Hepatocyte (in vitro differentiated cells): ENCODE data around the gene LHX1. TPM values are rescaled to one million over a fixed set of nuclear protein-coding genes. Genes with fewer than 3 reads are reported as not detected.

ENCODE experiments used
- DNase-seq: peaks from one replicate; pipeline ENCODE4 v3.0.0-alpha.2; 2016; ENCODE audit warnings: low spot score
- H2AFZ ChIP-seq: fragments of 200-600 bp; sonication (generic); 2 replicates; pipeline ENCODE4 v1.6.0; 2016; ENCODE audit warnings: antibody characterized with exemption, mild to moderate bottlenecking
- H3K27ac ChIP-seq: fragments of 200-600 bp; sonication (generic); 2 replicates; pipeline ENCODE4 v1.5.1; 2016; ENCODE audit warnings: mild to moderate bottlenecking
- H3K27me3 ChIP-seq: fragments of 200-600 bp; sonication (generic); 2 replicates; pipeline ENCODE4 v1.6.1; 2016
- H3K36me3 ChIP-seq: fragments of 200-600 bp; sonication (generic); replicated peaks from 2 replicates; pipeline ENCODE4 v1.5.1; 2016; ENCODE audit warnings: low read depth; ENCODE audit not compliant: insufficient read depth
- H3K4me1 ChIP-seq: fragments of 200-600 bp; sonication (generic); 2 replicates; pipeline ENCODE4 v1.5.1; 2016; ENCODE audit warnings: mild to moderate bottlenecking, moderate library complexity; ENCODE audit not compliant: insufficient read depth
- H3K4me2 ChIP-seq: fragments of 200-600 bp; sonication (generic); 2 replicates; pipeline ENCODE4 v1.6.0; 2016
- H3K4me3 ChIP-seq: fragments of 200-600 bp; sonication (generic); 2 replicates; pipeline ENCODE4 v1.5.1; 2016; ENCODE audit warnings: mild to moderate bottlenecking
- H3K79me2 ChIP-seq: fragments of 200-600 bp; sonication (generic); 2 replicates; pipeline ENCODE4 v1.6.0; 2017; ENCODE audit warnings: mild to moderate bottlenecking
- H3K9me2 ChIP-seq: fragments of 200-600 bp; sonication (generic); replicated peaks from 2 replicates; pipeline ENCODE4 v1.6.0; 2017; ENCODE audit warnings: mild to moderate bottlenecking; ENCODE audit not compliant: insufficient read depth
- H3K9me3 ChIP-seq: fragments of 200-600 bp; sonication (generic); 2 replicates; pipeline ENCODE4 v1.5.1; 2016; ENCODE audit warnings: low read depth, mild to moderate bottlenecking
- H4K20me1 ChIP-seq: fragments of 200-600 bp; sonication (generic); 2 replicates; pipeline ENCODE4 v1.6.0; 2016; ENCODE audit warnings: mild to moderate bottlenecking; ENCODE audit not compliant: insufficient read depth, poor library complexity, severe bottlenecking
- EZH2 ChIP-seq: fragments of 200-600 bp; sonication (generic); IDR thresholded peaks from 2 replicates; pipeline ENCODE4 v1.6.1; 2016; ENCODE audit warnings: antibody characterized with exemption, mild to moderate bottlenecking, borderline replicate concordance
- EZH2phosphoT487 ChIP-seq: fragments of 200-600 bp; sonication (generic); IDR thresholded peaks from one replicate; pipeline ENCODE4 v1.6.1; 2018; ENCODE audit warnings: antibody characterized with exemption, mild to moderate bottlenecking, low read depth, moderate library complexity; ENCODE audit not compliant: unreplicated experiment, severe bottlenecking
- WGBS: methylation state at CpG from one replicate; pipeline ENCODE4 v1.1.6; 2016; ENCODE audit warnings: low lambda C conversion rate; ENCODE audit errors: missing lambda C conversion rate; 5-methylcytosine and 5-hydroxymethylcytosine counted together
- polyA plus RNA-seq: library from polyadenylated mRNA; unstranded; fragments of >200 nt; fragmentation: Nextera tagmentation; extraction: Ambion mirVana; gene quantifications from 2 replicates; pipeline ENCODE4 v1.2.1, GENCODE V29; 2016
- total RNA-seq: library from RNA; depleted of rRNA; stranded (reverse); fragments of >200 nt; gene quantifications from 2 replicates; pipeline ENCODE4 v1.2.3, GENCODE V29; 2014
- TF ChIP-seq, protein P1 (sequence below): fragments of 200-600 bp; sonication (generic); IDR thresholded peaks from 2 replicates; pipeline ENCODE4 v1.5.1; 2016; ENCODE audit warnings: antibody characterized with exemption, mild to moderate bottlenecking; ENCODE audit not compliant: poor library complexity

The LHX1 gene
- total and polyA plus RNA-seq, 2 experiments from 2014 or later: 0.35 TPM; not detected in 1

- DNase-seq: no peak
- Histone ChIP-seq H3K79me2 (peaks cover 6% of the 10 kb centered on the region), H3K27me3 (no peaks in the 10 kb centered on the region), H3K4me3 (no peak overlapping the region), H3K27ac (no peak overlapping the region), H3K9me3 (no peaks in the 10 kb centered on the region), H3K4me2 (no peak overlapping the region), H3K9me2 (no peaks in the 10 kb centered on the region), H4K20me1 (no peaks in the 10 kb centered on the region), H3K4me1 (no peaks in the 10 kb centered on the region), H2AFZ (no peak overlapping the region), H3K36me3 (no peaks in the 10 kb centered on the region)
- 83% methylated on average over 4 of the region's 4 CpGs for whole genome bisulfite sequencing
- TF ChIP-seq EZH2: no peak
- TF ChIP-seq, protein P1, sequence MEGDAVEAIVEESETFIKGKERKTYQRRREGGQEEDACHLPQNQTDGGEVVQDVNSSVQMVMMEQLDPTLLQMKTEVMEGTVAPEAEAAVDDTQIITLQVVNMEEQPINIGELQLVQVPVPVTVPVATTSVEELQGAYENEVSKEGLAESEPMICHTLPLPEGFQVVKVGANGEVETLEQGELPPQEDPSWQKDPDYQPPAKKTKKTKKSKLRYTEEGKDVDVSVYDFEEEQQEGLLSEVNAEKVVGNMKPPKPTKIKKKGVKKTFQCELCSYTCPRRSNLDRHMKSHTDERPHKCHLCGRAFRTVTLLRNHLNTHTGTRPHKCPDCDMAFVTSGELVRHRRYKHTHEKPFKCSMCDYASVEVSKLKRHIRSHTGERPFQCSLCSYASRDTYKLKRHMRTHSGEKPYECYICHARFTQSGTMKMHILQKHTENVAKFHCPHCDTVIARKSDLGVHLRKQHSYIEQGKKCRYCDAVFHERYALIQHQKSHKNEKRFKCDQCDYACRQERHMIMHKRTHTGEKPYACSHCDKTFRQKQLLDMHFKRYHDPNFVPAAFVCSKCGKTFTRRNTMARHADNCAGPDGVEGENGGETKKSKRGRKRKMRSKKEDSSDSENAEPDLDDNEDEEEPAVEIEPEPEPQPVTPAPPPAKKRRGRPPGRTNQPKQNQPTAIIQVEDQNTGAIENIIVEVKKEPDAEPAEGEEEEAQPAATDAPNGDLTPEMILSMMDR: no peak
- no peak for TF ChIP-seq EZH2phosphoT487
Observed at GRCh38 chr17:36979565-36979941, 42.3 kb downstream of the LHX1 start.

DNA sequence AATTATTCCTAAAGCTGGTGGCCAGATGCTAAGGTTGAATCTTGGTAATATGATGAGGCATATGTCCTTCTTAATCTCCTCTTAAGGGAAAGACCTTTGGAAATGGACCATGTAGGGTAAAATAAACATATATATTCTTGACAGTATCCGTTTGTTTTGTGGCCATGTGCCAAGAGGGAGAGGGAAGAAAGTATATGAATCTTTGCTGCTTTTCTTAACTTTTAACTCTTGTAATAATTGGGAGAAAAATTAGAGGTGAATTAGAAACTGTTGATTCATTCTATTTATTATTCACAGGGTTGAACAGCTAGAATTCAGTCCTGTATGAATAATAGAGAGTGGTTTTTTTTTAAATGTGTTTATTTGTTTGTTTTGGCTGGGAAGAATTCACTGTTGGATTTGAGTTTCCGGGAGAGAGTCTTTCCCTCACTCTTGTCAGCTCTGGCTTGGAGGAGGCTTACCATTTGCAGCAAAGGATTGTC is 43.0 kb downstream of the LHX1 start:
- no peak overlapping the region for H2AFZ ChIP-seq
- TF ChIP-seq EZH2: no peak
- TF ChIP-seq, protein P1: no peak
- no peak for TF ChIP-seq EZH2phosphoT487
- H3K79me2 ChIP-seq: peaks cover 6% of the 10 kb centered on the region
- H3K4me1 ChIP-seq: no peaks in the 10 kb centered on the region
- H3K4me2 ChIP-seq: no peak overlapping the region
- no peaks in the 10 kb centered on the region for H3K9me3 ChIP-seq
- H3K27ac ChIP-seq: no peak overlapping the region
- 28% methylated on average over 2 of the region's 2 CpGs for WGBS
- no peaks in the 10 kb centered on the region for H3K36me3 ChIP-seq
- no peaks in the 10 kb centered on the region for H4K20me1 ChIP-seq
- H3K4me3 ChIP-seq: no peak overlapping the region
- DNase-seq: no peak
- no peaks in the 10 kb centered on the region for H3K27me3 ChIP-seq
- H3K9me2 ChIP-seq: no peaks in the 10 kb centered on the region

DNA sequence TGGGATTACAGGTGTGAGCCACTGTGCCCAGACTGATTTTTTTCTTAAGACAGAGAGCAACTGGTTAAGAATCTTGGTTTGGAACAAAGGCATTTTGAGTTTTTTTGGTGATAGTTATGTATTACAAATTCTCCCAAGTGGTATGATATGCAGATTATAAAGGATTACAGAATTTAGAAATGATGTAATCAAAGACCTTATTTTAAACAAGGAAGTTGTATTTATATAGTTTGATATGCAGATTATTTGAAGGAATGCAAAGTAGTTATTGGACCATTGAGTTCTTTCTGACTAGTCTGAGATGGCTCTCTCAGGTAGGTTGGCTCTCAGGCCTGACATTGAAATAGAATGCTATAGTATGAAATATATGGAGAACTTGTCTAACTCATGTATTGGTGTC is 46.3 kb downstream of the LHX1 start:
- H3K4me3 ChIP-seq: no peak overlapping the region
- no peak overlapping the region for H2AFZ ChIP-seq
- H3K9me3 ChIP-seq: no peaks in the 10 kb centered on the region
- H3K4me1 ChIP-seq: no peaks in the 10 kb centered on the region
- H4K20me1 ChIP-seq: no peaks in the 10 kb centered on the region
- H3K79me2 ChIP-seq: peaks cover 6% of the 10 kb centered on the region
- DNase-seq: no peak
- no peak overlapping the region for H3K27ac ChIP-seq
- H3K36me3 ChIP-seq: no peaks in the 10 kb centered on the region
- TF ChIP-seq, protein P1: no peak
- TF ChIP-seq EZH2phosphoT487 (no peak), EZH2 (no peak)
- H3K27me3 ChIP-seq: no peaks in the 10 kb centered on the region
- no peak overlapping the region for H3K4me2 ChIP-seq
- H3K9me2 ChIP-seq: no peaks in the 10 kb centered on the region

DNA sequence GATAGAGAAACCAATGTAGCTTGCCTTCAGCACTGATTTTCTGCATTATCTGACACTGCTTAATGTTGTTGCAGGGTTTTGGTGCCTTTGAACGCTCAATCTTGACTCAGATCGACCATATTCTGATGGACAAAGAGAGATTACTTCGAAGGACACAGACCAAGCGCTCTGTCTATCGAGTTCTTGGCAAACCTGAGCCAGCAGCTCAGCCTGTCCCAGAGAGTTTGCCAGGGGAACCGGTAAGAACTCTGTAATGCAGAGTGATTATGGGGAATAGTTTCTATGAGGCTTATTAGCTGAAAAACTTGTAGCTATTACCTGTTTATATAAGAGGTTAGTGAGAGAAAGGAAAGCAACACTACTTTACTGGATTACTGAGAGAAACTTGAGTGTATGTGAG is 51.9 kb downstream of the LHX1 start:
- Histone ChIP-seq H2AFZ (no peak overlapping the region), H3K9me2 (no peaks in the 10 kb centered on the region), H3K9me3 (no peaks in the 10 kb centered on the region), H3K79me2 (no peaks in the 10 kb centered on the region), H3K36me3 (no peaks in the 10 kb centered on the region), H3K4me1 (no peaks in the 10 kb centered on the region), H3K27ac (no peak overlapping the region), H3K27me3 (no peaks in the 10 kb centered on the region), H3K4me2 (no peak overlapping the region), H3K4me3 (no peak overlapping the region), H4K20me1 (no peaks in the 10 kb centered on the region)
- no peak for TF ChIP-seq EZH2
- TF ChIP-seq, protein P1: no peak
- DNase-seq: no peak
- 92% methylated on average over 6 of the region's 6 CpGs for WGBS
